NCI-H460 (cell line): ENCODE measurements around the gene IL15RA. TPM values are rescaled to one million over a fixed set of nuclear protein-coding genes. Genes with fewer than 3 reads are reported as not detected.

Experiments used
- small RNA-seq, 2 experiments: library from RNA; depleted of rRNA; stranded (forward); fragments of <200 nt; gene quantifications; one replicate each; pipeline ENCODE3, GENCODE V24; 2014
- total RNA-seq: library from RNA; depleted of rRNA; stranded (reverse); fragments of >200 nt; shearing (Covaris generic); gene quantifications from 2 replicates; pipeline ENCODE4 v1.2.3, GENCODE V29; 2014; rRNA removed

IL15RA gene
- total RNA-seq, 1 experiment from 2014 or later, result 10.6 TPM

Small RNAs within 50 kb of the gene (small RNA-seq; reads per million reads assigned to genes)
- gene RF00397, result 0 reads per million in 2 experiments

Other genes starting within 250 kb of the IL15RA start
- gene GDI2, start 164.1 kb downstream of the IL15RA start, total RNA-seq, result 250 and 279 TPM in 2 replicates
- gene ANKRD16, start 87.7 kb downstream of the IL15RA start, total RNA-seq, result 5.5 and 5.8 TPM in 2 replicates
- gene FBH1, start 87.3 kb downstream of the IL15RA start, total RNA-seq, result 30.8 and 37.9 TPM in 2 replicates
- gene IL2RA, start 84.8 kb upstream of the IL15RA start, total RNA-seq, result not detected in 2 replicates
- gene RBM17, start 111.5 kb upstream of the IL15RA start, total RNA-seq, result 33.8 and 40.2 TPM in 2 replicates
- gene PFKFB3, start 225.4 kb upstream of the IL15RA start, total RNA-seq, result 15.0 and 15.1 TPM in 2 replicates